Hepatocyte (in vitro differentiated cells): ENCODE data around the gene DNASE2.

Experiments
- CTCF ChIP-seq: fragments of 200-600 bp; sonication (generic); IDR thresholded peaks from 2 replicates; pipeline ENCODE4 v1.5.1; 2016; ENCODE audit warnings: antibody characterized with exemption, mild to moderate bottlenecking; ENCODE audit not compliant: poor library complexity
- EZH2 ChIP-seq: fragments of 200-600 bp; sonication (generic); IDR thresholded peaks from 2 replicates; pipeline ENCODE4 v1.6.1; 2016; ENCODE audit warnings: antibody characterized with exemption, mild to moderate bottlenecking, borderline replicate concordance
- EZH2phosphoT487 ChIP-seq: fragments of 200-600 bp; sonication (generic); IDR thresholded peaks from one replicate; pipeline ENCODE4 v1.6.1; 2018; ENCODE audit warnings: antibody characterized with exemption, mild to moderate bottlenecking, low read depth, moderate library complexity; ENCODE audit not compliant: unreplicated experiment, severe bottlenecking

DNA sequence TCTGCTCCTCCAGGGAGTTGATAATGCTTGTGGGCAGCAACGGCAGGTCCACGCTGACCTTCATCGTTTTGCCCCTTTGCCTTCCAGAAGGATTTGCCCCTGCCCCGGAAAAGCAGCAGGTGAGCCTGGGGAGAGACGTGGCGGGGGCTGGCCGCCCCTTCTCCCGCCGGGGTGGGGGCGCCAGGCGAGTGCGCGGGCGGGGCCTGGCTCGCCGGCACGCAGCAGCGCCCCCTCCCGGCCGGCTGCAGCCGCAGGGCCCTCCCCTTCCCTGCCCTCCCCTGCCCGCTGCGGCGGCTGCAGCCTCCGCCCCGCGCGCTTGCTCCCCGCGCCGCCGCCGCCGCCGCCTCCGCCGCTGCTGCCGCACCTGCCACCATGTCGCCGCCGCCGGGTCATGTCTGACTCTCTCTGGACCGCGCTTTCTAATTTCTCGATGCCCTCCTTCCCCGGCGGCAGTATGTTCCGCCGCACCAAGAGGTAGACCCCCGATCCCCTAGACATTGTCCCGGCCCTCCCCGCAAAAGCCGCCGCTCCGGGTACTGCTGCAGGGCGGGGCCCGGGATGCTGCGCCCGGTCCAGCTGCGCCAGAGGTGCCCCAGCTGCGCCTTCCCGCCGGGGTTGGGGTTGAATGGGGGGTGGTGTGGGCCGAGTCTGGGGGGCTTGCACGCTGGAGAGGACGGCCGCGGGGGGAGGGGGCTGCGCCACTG lies 42.9 kb downstream of the DNASE2 start, which contains the start of gene MAST1:
- TF ChIP-seq CTCF (peak; percentile 39), EZH2 (peak; percentile 83), EZH2phosphoT487 (no peak)
